Epithelial cell of esophagus (primary cell): ENCODE results near the gene PVR.
A peak's percentile ranks its signal among the peaks of the same experiment; 100 is the strongest.
"Not testable (repeated sequence)": the region's sequence is repeated elsewhere in the genome, so short reads cannot be mapped to it uniquely, and the experiment has no call there.

ENCODE experiments used
- DNase-seq: peaks from one replicate; pipeline ENCODE4 v3.0.0; 2010; ENCODE audit warnings: low read depth
- H3K4me3 ChIP-seq: 2 replicates; pipeline ENCODE4 v1.5.1; 2011; ENCODE audit warnings: mild to moderate bottlenecking, low read length, control low read depth
- TF ChIP-seq, protein P1 (sequence below): IDR thresholded peaks from 2 replicates; pipeline ENCODE4 v1.5.1; 2011; ENCODE audit warnings: low read depth, mild to moderate bottlenecking, low read length, control low read depth, inconsistent platforms; ENCODE audit not compliant: insufficient read depth; ENCODE audit errors: missing control alignments

The PVR gene

GRCh38 chr19:44626048-44626624 lies 17.6 kb upstream of the PVR start:
- DNase-seq = peak; percentile 94
- TF ChIP-seq, protein P1, sequence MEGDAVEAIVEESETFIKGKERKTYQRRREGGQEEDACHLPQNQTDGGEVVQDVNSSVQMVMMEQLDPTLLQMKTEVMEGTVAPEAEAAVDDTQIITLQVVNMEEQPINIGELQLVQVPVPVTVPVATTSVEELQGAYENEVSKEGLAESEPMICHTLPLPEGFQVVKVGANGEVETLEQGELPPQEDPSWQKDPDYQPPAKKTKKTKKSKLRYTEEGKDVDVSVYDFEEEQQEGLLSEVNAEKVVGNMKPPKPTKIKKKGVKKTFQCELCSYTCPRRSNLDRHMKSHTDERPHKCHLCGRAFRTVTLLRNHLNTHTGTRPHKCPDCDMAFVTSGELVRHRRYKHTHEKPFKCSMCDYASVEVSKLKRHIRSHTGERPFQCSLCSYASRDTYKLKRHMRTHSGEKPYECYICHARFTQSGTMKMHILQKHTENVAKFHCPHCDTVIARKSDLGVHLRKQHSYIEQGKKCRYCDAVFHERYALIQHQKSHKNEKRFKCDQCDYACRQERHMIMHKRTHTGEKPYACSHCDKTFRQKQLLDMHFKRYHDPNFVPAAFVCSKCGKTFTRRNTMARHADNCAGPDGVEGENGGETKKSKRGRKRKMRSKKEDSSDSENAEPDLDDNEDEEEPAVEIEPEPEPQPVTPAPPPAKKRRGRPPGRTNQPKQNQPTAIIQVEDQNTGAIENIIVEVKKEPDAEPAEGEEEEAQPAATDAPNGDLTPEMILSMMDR = no peak
- no peak overlapping the region for H3K4me3 ChIP-seq

DNA sequence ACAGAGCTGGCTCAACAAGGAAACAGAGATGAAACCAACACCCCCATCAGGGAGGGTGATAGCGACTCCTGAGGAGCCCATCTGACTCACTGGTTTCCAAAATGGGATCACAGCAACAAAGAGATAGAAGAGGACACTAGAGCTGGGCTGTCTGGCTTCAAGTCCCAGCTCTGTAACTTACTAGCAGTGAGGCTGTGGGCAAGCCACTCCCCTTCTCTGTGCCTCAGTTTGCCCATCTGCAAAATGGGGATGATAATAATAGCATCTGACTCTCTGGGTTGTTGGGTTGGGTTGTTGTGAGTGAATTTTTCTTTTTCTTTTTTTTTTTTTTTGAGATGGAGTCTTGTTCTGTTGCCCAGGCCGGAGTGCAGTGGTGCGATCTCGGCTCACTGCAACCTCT lies 16.1 kb upstream of the PVR start:
- no peak for DNase-seq
- H3K4me3 ChIP-seq = no peak overlapping the region
- TF ChIP-seq, protein P1 = no peak

DNA sequence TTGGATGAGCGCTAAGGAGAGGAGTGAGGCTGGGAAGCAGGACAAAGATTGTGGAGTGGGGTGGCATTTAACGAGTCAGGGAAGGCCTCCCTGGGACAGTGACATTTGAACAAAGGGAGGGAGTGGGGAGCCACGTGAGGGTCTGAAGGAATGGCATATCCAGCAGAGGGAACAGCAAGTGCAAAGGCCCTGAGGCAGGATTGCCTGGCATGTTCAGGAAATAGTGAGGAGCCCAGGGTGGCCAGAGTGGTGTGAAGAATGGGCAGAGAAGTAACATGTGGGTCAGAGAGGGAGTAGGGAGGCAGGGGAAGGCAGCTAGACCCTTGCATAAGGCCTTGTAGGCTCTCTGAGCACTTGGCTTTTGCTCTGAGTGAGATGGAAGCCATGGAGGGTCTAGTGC lies 14.9 kb upstream of the PVR start:
- DNase-seq = no peak
- TF ChIP-seq, protein P1 = no peak
- H3K4me3 ChIP-seq = no peak overlapping the region

DNA sequence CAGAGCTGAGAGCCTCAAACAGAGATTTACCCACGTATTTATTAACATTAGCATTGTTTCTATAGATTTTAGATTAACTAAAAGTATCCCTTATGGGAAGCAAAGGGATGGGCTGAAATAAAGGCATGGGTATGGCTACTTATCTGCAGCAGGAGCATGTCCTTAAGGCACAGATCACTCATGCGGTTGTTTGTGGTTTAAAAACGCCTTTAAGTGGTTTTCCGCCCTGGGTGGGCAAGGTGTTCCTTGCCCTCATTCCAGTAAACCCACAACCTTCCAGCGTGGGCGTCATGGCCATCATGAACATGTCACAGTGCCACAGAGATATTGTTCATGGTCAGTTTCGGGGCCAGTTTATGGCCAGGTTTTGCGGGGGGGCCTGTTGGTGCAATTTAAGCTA lies 12.1 kb upstream of the PVR start:
- not testable (repeated sequence) for DNase-seq, H3K4me3 ChIP-seq

DNA sequence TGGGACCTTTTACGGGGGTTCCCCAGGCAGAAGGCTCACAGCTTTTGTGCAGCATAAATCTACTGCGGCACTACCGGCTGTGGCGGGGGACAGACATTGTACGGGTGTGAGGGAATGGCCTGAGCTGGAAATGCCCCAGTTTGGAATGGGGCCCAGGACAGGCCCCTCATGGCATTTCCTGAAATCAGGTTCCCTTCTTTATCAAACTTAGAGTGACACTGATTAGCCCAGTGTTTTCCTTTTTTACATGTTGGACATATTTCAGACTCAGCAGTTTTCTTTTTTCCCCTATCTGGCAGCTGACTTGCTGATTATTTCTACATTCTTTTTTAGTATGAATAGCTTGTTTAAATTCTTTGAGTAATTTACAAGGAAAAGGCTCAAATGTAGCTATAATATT lies 9.7 kb upstream of the PVR start:
- H3K4me3 ChIP-seq, DNase-seq: not testable (repeated sequence)

- H3K4me3 ChIP-seq = no peak overlapping the region
- DNase-seq = no peak
- TF ChIP-seq, protein P1 = no peak
These were observed 8.9 kb upstream of the PVR start for GRCh38 chr19:44634785-44635184.

- TF ChIP-seq, protein P1 = no peak
- peak; percentile 22 for DNase-seq
- no peak overlapping the region for H3K4me3 ChIP-seq
These were observed 7.9 kb upstream of the PVR start for GRCh38 chr19:44635581-44636438.
